Hypothalamus (tissue), 51 donors: ENCODE results near the gene MAPK1.
"Not testable (repeated sequence)": the region's sequence is repeated elsewhere in the genome, so short reads cannot be mapped to it uniquely, and the experiment has no call there.

Experiments used
- DNase-seq, 51 donors: peaks; one replicate each; lab custom pipeline; 2025; lab: John Stamatoyannopoulos, UW

MAPK1 gene

DNA sequence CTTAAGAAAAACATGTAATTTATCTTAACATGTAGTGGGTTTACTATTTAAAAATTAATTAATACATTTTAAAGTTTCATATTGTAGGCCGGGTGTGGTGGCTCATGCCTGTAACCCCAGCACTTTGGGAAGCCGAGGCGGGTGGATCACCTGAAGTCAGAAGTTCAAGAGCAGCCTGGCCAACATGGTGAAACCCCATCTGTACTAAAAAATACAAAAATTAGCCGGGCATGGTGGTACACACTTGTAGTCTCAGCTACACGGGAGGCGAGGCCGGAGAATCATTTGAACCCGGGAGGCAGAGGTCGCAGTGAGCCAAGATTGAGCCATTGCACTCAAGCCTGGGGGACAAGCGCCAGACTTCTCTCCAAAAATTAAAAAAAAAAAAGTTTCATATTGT is 73.7 kb downstream of the MAPK1 start:
- not testable (repeated sequence) for DNase-seq

DNA sequence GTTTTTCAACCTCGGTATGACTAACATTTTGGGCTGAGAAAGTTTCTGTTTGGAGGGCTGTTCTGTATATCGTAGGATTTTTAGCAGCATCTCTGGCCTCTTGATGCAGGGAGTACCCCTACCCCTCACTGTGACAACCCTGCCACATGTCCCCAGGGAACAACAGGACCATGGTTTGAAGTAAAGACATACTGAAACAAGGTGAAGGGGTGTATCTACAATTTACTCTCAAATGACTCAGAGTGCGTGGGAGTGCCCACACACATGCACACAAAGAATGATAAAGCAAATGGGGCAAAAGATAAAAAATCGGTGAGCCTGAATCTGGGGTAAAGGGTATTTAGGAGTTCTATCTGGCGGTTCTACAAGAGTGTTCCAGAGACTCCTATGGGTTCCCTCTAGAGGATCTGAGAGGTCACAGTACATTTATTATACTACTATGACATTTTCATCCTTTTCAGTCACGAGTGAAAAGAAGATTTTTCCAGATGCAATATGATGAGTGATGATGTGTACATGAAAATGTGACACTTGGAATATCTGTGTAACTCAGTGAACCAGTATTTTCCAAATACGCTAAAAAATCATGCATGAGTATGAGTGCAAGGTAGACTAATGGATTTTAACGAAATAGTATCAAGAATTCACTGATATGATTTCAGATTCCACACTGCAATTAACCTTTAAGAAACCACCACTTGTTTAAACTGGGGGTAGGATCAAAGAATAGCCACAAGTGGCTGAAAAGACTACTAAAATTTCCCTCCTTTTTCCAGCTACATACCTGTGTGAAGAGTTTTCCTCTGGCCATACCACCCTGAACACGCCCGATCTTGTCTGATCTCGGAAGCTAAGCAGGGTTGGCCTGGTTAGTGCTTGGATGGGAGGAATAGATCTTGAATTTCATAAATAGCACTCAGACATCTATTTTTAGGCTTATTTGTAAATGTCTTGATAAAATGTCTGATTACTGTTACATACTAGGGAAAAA is 75.5 kb downstream of the MAPK1 start:
- peak in 2 of 51 donors; percentile 9 to 13 for DNase-seq

DNA sequence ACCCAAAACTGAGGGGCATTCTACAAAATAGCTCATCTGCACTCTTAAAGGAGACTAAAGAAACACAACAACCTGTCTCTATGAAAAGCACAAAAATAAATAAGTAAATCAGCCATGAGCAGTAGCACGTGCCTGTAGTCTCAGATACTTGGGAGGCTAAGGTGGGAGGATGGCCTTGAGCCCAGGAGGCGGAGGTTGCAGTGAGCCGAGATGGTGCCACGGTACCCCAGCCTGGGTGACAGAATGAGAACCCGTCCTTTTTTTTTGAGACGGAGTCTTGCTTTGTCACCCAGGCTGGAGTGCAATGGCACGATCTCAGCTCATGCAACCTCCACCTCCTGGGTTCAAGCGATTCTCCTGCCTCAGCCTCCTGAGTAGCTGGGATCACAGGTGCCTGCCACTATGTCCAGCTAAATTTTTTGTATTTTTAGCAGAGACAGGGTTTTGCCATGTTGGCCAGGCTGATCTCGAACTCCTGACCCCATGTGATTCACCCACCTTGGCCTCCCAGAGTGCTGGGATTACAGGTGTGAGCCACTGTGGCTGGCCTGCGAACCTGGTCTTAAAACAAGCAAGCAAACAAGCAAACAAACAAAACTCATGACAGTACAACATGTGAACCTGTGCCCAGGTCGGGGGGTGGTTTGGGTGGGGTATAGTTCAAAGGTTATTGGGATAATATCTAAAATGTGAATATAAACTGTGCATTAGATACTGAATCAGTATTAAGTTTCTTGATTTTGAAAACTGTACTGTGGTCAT is 76.4 kb downstream of the MAPK1 start:
- DNase-seq = not testable (repeated sequence)

DNA sequence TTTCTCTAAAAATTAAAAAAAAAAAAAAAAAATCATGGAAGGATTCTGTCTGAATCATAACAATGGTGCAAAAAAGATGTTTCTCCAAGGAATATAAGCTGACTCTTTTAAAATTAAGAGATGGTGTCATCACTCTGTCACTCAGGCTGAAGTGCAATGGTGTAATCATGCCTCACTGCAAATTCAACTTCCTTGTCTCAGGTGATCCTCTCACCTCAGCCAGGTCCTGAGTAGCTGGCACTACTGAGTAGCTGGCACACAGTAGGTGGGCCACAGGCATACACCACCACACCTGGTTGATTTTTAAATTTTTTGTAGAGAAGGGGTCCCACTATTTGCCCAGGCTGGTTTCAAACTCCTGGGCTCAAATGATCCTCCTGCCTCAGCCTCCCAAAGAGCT is 77.1 kb downstream of the MAPK1 start:
- DNase-seq = no peak

DNA sequence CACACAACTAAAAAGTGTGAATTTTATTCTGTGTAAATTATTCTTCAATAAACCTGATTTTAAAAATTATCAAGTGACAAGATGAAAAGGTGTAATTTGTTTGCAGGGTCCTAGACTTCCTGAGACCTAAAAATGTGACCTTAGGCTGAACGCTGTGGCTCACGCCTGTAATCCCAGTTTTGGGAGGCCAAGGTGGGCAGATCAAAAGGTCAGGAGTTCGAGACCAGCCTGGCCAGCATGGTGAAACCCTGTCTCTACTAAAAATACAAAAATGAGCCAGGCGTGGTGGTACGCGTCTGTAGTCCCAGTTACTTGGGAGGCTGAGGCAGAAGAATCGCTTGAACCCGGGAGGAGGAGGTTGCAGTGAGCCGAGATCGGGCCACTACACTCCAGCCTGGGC is 79.9 kb downstream of the MAPK1 start:
- DNase-seq = not testable (repeated sequence)

DNA sequence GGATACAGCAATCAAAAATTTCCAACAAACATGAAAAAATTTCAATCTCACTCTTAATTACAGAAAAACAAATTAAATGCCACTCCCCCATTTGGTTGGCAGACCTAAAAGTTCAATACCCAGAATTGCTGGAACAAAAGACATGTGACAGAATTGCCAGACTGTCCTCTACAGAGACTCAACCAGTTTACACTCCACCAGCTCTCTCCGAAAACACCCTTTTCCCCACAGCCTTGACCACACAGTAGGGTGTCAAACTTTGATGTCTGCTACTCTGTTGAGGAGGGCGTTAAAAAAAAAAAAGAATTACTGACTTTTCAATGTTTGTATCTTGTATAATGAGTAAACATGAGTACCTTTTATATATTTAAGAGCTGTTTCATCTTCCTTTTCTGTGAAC is 87.2 kb downstream of the MAPK1 start:
- DNase-seq = no peak

DNA sequence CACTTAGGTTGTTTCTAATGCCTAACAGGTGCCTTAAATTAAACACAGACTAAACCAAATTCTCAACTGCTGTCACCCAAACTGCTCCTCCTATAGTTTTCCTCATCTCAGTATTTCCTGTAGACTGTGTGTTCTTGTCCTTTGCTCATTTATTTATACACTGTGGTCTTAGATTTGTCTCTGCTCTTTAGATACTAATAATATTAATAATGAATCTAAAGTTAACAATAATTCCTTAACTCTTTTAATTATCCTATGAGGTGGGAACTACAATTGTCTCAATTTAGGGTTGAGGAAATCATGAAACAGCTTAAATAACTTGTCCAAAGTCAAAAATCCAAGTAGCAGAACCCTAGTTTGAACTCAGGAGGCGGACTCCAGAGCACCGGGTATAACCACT is 88.0 kb downstream of the MAPK1 start:
- DNase-seq = no peak

DNA sequence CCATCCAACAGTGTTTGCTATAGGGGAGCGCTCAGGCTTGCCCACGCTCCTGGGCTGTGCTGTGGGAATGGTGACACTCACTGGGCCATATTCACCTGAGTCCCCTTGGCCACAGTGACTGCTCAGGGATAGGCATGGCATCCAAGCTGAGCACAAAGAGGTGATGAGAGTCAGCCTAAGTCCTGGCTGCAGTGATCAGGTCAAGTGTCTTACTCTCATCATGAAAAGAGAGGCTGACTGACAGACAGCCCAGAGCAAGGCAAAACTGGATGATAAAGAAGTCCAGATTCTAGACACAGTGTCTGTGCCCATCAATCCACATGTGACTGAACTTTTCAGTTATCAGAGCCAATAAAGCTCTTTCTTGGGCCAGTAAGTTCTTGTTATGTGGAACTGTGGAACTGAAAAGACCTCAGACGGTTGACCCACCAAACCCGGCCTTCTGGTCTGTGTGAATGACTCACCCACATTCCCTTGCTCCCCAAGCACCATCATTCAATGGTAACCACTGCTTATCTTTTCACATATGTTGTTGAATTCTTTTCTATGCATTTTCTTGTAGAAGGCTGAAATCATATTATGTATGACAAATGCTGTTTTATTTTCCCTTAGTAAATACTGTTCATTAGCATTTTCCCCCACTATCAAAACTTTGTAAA is 88.6 kb downstream of the MAPK1 start:
- no peak for DNase-seq

DNA sequence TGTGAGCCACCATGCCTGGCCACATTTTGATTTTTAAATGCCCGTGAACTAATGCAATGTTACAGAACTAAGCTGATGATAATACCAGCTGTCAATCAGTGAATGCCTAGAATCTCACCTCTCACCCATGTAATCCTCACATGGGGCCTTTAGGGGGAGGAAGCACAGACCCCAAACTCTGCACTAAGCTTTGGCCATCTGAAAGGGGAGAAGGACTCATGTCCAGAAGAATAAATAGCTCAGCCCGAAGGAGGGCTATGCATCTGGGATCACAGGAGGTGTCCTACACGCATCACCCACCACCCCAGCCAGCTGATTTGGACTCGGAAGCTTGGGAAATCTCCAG is 95.8 kb downstream of the MAPK1 start:
- DNase-seq = no peak

DNA sequence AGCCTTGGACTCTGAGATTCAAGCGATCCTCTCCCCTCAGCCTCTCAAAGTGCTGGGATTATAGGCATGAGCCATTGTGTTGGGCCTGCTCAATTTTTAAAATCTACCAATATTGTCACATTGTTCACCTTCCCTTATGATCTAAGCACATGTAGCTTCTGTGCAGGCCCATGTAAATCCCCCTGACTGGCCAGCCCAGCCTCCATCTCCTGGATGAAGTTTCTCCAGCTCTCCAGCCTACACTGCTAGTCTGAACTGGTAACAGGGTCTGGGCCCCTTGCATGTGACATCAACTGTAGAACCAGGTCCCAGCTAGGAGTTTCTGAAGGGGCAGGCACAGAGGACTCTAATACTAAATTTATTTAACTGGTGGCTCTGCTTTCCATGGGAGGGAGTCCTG is 99.0 kb downstream of the MAPK1 start:
- DNase-seq = no peak

DNA sequence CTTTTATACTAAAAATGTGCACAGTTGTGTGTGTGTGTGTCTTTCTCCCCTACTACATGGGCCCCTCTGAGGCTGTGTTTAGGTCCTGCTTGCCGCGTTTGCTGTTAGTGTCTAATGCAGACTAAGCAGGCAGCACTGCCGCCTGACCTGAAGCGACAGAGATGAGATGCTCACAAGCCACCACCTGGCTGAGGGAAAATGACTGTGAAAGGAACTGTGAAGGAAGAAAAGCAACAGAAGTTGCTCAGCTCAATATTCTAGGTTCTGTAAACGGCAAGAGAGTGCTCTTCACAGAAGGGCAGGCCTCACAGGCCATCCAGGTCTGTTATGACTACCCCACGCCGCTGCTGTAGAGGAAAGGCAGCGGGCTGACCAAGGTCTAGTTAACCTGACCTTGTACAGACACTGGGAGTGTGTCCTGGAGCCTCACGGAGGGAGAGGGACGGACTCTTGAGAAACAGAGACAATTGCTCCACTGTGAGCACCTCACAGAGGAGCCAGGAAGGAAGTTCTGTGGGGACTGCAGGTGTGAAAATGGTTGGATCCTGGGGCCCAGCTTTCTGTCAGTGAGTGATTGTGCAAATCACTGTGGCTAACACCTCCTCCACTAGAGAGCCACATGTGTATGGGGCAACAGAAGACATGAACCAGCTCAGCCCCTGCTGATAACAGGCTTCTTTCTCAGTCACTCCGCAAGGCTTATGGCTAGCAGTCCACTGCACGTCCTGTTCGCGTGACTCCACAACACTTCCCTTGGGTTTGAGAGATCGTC is 100.6 kb downstream of the MAPK1 start:
- DNase-seq = no peak

DNA sequence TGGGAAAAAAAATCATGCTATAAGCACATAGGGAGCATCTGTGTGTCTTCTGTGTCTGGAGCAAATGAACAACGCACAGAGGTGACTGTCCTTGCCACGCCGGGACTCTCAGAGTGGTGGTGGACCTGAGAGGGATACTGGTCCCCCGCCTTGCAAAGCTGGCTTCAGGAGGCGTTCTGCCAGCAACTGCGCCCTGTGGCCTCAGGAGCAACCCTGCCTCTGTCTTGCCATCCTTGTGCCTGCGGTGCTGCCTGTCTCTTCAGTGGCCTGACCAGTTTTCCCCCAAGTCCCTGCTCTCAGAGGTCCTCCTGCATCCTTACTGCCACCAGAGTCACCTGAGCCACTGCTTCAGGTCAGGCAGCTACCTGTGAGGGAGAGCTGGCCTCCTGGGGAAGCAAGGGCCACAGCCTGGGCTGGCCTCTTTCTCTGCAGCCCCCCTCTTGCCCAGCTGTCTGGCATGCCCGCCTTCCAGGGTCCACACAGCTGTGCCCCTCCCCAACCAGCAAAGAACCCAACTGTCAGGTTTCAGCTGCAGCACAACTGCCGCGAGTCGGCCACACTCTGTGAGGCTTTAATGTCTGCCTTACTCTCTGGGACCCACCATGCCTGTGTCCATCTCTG is 101.4 kb downstream of the MAPK1 start:
- no peak for DNase-seq

DNA sequence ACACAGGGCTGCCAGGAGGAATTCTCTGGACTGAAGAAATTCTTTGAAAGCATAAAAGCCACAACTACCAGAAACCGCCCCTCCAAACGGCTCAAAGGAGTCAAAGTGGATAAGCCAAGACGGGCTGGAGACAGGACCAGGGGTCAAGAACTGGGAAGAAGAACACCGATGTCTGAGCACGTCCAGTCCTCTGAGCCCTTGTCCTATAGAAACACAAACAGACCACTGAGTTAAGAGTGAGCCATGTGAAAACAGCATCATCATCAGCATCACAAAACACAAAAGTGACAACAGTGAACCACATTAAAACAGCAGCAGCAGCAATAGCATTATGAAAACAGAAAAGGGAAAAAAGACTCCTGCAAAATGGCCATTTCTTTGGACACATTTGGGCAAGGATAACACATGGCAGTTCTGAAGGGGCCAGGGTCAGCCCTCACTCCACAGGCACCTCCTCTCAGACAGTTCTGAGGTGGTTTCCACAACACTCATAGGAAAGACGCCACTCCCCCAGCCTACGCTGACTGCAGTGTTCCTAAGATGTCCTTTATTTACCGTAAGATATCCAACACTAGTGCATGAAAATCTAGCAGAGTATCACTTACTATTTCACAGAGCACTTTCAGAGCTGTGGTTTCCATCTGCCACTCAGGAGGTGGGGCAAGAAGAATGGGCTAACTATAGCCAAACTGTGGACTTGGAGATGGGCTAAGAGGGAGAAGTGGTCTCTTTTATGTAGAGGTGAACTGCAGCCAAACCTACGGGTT is 103.2 kb downstream of the MAPK1 start:
- DNase-seq = no peak

DNA sequence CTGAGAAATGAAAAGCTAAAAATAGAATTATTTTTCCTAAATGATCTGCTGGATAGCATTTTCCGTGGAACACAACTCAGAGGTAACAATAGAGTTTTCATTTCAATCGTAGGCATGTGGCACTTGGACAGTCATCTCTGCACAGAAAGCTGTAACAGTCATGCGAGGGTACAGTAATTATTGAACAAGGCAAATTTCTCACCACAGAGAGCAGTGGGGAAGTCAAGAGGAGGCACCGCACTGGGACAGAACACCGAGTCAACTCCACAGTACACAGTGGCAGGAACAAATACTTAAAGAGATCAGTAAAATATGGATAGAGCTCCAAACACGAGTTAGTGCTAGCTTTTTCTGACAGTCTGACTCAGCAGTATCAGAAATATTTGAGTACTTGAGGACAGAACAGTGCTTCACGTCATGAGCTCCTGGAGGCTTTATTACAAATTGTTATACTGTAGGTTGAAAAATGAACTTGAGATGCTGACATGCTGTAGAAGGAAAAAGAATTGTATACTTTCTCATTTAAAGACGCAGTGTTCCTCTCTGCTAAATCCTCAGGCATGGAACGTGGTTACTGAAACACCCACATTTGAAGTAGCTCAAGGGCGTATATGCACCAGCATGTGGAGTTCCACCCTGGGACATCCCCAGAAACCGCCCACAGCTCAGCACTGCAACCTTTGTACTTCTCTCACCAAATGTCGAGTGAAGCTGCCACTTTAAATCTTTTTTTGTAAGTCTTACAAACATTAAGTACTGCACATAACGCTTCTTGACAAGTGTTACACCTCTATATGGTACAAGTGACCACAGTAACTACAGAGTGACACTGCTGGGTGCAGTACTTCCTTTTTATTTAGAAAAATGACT is 104.5 kb downstream of the MAPK1 start:
- peak in 1 of 51 donors; percentile 51 for DNase-seq

DNA sequence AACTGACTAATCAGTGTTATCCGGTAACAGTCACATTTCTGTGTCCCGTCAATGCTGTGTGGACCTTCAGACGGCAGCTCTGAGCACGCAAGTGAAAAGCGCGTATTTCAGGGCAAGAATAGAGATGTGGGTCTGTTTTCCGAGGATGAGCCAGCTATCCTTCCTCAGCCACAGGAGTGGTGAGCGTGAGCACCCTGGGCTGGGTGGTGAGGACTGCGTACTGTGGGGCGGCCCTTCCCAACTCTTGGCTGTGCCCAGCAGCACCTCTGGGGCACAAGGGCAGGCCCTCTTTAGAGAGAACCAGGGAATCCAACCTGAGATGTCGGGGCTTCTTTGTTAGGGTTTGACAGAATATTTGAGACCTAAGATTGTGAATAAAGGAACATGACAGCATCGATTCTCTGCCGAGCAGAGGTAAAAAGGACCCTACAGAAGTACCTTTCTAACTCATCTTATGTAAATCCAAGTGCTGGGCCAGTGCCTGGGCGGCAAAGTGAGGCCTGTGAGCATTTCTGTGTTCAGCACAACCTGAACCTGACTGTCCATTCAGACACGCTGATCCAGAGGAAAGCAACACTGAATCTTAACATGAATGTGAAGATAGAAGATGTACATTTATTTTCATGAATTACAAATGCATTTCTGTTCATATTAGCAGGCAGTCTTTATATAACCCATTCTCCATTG is 105.3 kb downstream of the MAPK1 start:
- DNase-seq = no peak

DNA sequence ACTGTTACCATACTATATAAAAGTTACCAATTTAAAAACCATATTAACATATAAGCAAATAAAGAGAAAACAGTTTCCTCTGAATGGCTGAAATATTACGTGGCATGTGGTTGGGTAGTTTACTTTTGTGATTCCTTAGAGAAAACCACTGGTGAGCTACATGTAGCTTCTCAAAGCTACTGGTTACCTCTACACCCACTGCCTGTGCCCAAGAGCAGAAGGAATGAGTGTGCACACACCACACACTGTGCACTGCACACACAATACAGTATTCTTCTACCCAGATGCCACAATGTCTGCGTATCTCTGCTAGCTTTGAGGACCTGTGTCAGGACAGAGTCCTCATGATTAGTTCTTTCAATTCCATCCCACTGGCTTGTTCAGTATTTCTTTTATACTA is 106.4 kb downstream of the MAPK1 start:
- DNase-seq = no peak

DNA sequence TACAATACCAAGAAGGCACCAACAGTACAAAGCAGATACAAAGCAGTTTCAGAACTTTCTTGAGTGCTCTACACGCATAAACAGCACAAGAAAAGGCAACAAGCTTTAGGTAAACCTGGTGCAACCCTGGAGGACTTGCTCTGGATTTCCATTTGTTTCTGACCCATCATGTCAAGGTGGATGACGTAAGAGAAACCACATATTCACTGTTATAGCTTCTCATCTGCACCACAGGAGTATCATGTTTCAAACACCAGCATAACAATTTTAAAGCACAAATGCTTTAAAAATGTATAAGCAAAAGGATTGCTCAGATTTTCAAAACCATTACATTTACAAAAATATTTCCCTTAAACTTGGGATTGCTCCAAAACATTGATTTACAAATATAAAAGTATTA is 106.8 kb downstream of the MAPK1 start:
- DNase-seq = no peak
